ENCODE data around the gene TMEM165.

DNA sequence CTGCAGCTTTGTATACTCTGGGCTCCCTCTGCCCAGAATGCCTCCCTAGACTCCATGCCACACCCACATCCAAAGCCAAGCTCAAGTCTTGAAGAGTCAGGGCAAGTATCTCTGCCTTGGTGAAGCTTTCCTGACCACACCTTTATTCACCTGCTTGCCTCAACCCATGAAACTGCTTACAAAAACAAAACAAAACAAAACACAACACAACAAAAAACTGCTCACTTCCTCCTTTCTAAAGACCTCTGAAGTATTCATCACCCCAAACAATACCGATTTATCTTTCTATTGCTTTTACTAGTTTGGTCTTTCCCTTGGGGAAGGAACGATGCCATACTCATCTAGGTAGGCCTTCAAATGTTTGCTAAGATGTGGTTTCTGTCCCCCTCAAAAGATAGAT lies 45.0 kb downstream of the TMEM165 start:
- TF ChIP-seq, protein P1, sequence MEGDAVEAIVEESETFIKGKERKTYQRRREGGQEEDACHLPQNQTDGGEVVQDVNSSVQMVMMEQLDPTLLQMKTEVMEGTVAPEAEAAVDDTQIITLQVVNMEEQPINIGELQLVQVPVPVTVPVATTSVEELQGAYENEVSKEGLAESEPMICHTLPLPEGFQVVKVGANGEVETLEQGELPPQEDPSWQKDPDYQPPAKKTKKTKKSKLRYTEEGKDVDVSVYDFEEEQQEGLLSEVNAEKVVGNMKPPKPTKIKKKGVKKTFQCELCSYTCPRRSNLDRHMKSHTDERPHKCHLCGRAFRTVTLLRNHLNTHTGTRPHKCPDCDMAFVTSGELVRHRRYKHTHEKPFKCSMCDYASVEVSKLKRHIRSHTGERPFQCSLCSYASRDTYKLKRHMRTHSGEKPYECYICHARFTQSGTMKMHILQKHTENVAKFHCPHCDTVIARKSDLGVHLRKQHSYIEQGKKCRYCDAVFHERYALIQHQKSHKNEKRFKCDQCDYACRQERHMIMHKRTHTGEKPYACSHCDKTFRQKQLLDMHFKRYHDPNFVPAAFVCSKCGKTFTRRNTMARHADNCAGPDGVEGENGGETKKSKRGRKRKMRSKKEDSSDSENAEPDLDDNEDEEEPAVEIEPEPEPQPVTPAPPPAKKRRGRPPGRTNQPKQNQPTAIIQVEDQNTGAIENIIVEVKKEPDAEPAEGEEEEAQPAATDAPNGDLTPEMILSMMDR (IDR thresholded peaks at IDR 0.05): no peak
- no peak for TF ChIP-seq POLR2A (IDR thresholded peaks at IDR 0.05)

Data from body of pancreas (tissue), 4 donors.